ENCODE data around the gene GDF11.

The GDF11 gene

GRCh38 chr12:55795950-55796349 lies 53.0 kb downstream of the GDF11 start:
- no peak for DNase-seq (ENCODE audit: low read depth in 2 of 2)

- no peak for DNase-seq (ENCODE audit: low read depth in 2 of 2)
Observed at GRCh38 chr12:55797068-55797467, 54.1 kb downstream of the GDF11 start.

- no peak for DNase-seq (ENCODE audit: low read depth in 2 of 2)
Observed at GRCh38 chr12:55797550-55797949, 54.6 kb downstream of the GDF11 start.
